GM19043 (cell line): Measurements from ENCODE around the gene VSTM4.

Source experiments
- ATAC-seq: cut with Tn5 transposase; IDR thresholded peaks from one replicate; pipeline ENCODE4 v1.9.1; 2021; ENCODE audit warnings: low read depth; ENCODE audit not compliant: unreplicated experiment

VSTM4 gene

GRCh38 chr10:49096890-49097445 lies 18.4 kb downstream of the VSTM4 start:
- ATAC-seq: no peak

GRCh38 chr10:49094646-49095045 lies 20.7 kb downstream of the VSTM4 start:
- no peak for ATAC-seq

GRCh38 chr10:49093922-49094321 lies 21.4 kb downstream of the VSTM4 start:
- no peak for ATAC-seq

- ATAC-seq: no peak
Observed at GRCh38 chr10:49092477-49092876, 22.8 kb downstream of the VSTM4 start.

- no peak for ATAC-seq
Observed at GRCh38 chr10:49091450-49092210, 23.7 kb downstream of the VSTM4 start.

- ATAC-seq: no peak
Observed at GRCh38 chr10:49090696-49091380, 24.5 kb downstream of the VSTM4 start.

- no peak for ATAC-seq
Observed at GRCh38 chr10:49090189-49090575, 25.1 kb downstream of the VSTM4 start.

- ATAC-seq: no peak
Observed at GRCh38 chr10:49089557-49090188, 25.6 kb downstream of the VSTM4 start.

GRCh38 chr10:49089152-49089551 lies 26.2 kb downstream of the VSTM4 start:
- no peak for ATAC-seq

GRCh38 chr10:49086889-49087288 lies 28.4 kb downstream of the VSTM4 start:
- no peak for ATAC-seq

GRCh38 chr10:49083261-49083660 lies 32.1 kb downstream of the VSTM4 start:
- ATAC-seq: no peak

- no peak for ATAC-seq
Observed at GRCh38 chr10:49082766-49083165, 32.6 kb downstream of the VSTM4 start.

- ATAC-seq: no peak
Observed at GRCh38 chr10:49081547-49082275, 33.6 kb downstream of the VSTM4 start.

- no peak for ATAC-seq
Observed at GRCh38 chr10:49080965-49081364, 34.4 kb downstream of the VSTM4 start.

- ATAC-seq: no peak
Observed at GRCh38 chr10:49080071-49080470, 35.3 kb downstream of the VSTM4 start.

- ATAC-seq: no peak
Observed at GRCh38 chr10:49079499-49079898, 35.8 kb downstream of the VSTM4 start.

- no peak for ATAC-seq
Observed at GRCh38 chr10:49079072-49079471, 36.2 kb downstream of the VSTM4 start.

- ATAC-seq: no peak
Observed at GRCh38 chr10:49078433-49078832, 36.9 kb downstream of the VSTM4 start.

GRCh38 chr10:49076741-49077521 lies 38.4 kb downstream of the VSTM4 start:
- ATAC-seq: no peak

- ATAC-seq: no peak
Observed at GRCh38 chr10:49076319-49076718, 39.0 kb downstream of the VSTM4 start.
